WTC11 (cell line): Measurements from ENCODE around the gene TAF3.

ENCODE experiments used
- HMGXB4 ChIP-seq: sonication (generic); formaldehyde crosslinking; IDR thresholded peaks from 2 replicates; pipeline ENCODE4 v1.8.1; 2023; ENCODE audit warnings: mild to moderate bottlenecking, moderate library complexity, missing genetic modification reagents
- IRF2 ChIP-seq: sonication (generic); formaldehyde crosslinking; IDR thresholded peaks from 2 replicates; pipeline ENCODE4 v1.8.0; 2022; ENCODE audit warnings: low read depth, missing genetic modification reagents, borderline replicate concordance
- NR3C1 ChIP-seq: sonication (generic); formaldehyde crosslinking; conservative IDR thresholded peaks from 2 replicates; pipeline ENCODE4 v1.8.1; 2023; ENCODE audit warnings: low read depth, mild to moderate bottlenecking, missing genetic modification reagents
- TCF7 ChIP-seq: sonication (generic); formaldehyde crosslinking; IDR thresholded peaks from 2 replicates; pipeline ENCODE4 v1.8.0; 2022; ENCODE audit warnings: mild to moderate bottlenecking, low read depth, missing genetic modification reagents, moderate library complexity
- TEAD4 ChIP-seq: sonication (generic); formaldehyde crosslinking; IDR thresholded peaks from 2 replicates; pipeline ENCODE4 v1.8.0; 2022; ENCODE audit warnings: mild to moderate bottlenecking, missing genetic modification reagents
- TP53 ChIP-seq: sonication (generic); formaldehyde crosslinking; IDR thresholded peaks from 2 replicates; pipeline ENCODE4 v1.8.1; 2023; ENCODE audit warnings: mild to moderate bottlenecking, missing genetic modification reagents
- ZNF232 ChIP-seq: sonication (generic); formaldehyde crosslinking; IDR thresholded peaks from 2 replicates; pipeline ENCODE4 v1.8.0; 2022; ENCODE audit warnings: mild to moderate bottlenecking, missing genetic modification reagents
- TF ChIP-seq, protein P1 (sequence below): fragments of 200-600 bp; IDR thresholded peaks from 2 replicates; pipeline ENCODE4 v1.8.0; 2022; ENCODE audit warnings: antibody characterized with exemption
- TF ChIP-seq, protein P2 (sequence below): sonication (generic); formaldehyde crosslinking; IDR thresholded peaks from 2 replicates; pipeline ENCODE4 v1.8.1; 2022; ENCODE audit warnings: mild to moderate bottlenecking, moderate library complexity, missing genetic modification reagents
- TF ChIP-seq, protein P3 (sequence below): sonication (generic); formaldehyde crosslinking; IDR thresholded peaks from 2 replicates; pipeline ENCODE4 v1.8.1; 2023; ENCODE audit warnings: mild to moderate bottlenecking, missing genetic modification reagents

DNA sequence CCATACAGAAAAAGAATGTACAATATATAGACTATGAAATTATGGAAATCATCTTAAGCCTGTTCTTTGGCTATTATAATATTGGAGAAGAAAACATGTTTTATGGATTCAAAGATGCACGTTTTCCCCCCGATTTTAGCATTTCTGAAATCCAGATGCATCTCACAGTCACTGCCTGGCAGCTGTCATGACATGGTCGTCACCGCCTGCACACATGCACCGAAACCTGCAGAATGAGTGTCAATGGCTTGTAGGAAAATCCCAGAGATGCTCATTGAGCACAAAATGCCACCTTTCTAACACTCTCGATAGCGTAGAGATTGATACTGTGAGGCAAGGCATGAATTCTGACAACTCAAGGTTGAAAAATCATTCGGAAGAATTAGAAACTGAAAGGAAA is 115.5 kb downstream of the TAF3 start:
- TF ChIP-seq, protein P1, sequence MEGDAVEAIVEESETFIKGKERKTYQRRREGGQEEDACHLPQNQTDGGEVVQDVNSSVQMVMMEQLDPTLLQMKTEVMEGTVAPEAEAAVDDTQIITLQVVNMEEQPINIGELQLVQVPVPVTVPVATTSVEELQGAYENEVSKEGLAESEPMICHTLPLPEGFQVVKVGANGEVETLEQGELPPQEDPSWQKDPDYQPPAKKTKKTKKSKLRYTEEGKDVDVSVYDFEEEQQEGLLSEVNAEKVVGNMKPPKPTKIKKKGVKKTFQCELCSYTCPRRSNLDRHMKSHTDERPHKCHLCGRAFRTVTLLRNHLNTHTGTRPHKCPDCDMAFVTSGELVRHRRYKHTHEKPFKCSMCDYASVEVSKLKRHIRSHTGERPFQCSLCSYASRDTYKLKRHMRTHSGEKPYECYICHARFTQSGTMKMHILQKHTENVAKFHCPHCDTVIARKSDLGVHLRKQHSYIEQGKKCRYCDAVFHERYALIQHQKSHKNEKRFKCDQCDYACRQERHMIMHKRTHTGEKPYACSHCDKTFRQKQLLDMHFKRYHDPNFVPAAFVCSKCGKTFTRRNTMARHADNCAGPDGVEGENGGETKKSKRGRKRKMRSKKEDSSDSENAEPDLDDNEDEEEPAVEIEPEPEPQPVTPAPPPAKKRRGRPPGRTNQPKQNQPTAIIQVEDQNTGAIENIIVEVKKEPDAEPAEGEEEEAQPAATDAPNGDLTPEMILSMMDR = no peak
- TF ChIP-seq TEAD4 = no peak
- TF ChIP-seq, protein P2, sequence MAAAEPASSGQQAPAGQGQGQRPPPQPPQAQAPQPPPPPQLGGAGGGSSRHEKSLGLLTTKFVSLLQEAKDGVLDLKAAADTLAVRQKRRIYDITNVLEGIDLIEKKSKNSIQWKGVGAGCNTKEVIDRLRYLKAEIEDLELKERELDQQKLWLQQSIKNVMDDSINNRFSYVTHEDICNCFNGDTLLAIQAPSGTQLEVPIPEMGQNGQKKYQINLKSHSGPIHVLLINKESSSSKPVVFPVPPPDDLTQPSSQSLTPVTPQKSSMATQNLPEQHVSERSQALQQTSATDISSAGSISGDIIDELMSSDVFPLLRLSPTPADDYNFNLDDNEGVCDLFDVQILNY (CRISPR knock-in tag) = no peak
- TF ChIP-seq TCF7 (CRISPR knock-in tag) = no peak
- TF ChIP-seq ZNF232 (CRISPR knock-in tag) = no peak
- no peak for TF ChIP-seq HMGXB4 (CRISPR knock-in tag)
- TF ChIP-seq, protein P3, sequence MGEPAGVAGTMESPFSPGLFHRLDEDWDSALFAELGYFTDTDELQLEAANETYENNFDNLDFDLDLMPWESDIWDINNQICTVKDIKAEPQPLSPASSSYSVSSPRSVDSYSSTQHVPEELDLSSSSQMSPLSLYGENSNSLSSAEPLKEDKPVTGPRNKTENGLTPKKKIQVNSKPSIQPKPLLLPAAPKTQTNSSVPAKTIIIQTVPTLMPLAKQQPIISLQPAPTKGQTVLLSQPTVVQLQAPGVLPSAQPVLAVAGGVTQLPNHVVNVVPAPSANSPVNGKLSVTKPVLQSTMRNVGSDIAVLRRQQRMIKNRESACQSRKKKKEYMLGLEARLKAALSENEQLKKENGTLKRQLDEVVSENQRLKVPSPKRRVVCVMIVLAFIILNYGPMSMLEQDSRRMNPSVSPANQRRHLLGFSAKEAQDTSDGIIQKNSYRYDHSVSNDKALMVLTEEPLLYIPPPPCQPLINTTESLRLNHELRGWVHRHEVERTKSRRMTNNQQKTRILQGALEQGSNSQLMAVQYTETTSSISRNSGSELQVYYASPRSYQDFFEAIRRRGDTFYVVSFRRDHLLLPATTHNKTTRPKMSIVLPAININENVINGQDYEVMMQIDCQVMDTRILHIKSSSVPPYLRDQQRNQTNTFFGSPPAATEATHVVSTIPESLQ = no peak
- TF ChIP-seq NR3C1 = no peak
- TF ChIP-seq IRF2 = no peak
- TF ChIP-seq TP53 = no peak
